Motor neuron (in vitro differentiated cells): ENCODE measurements around the gene CCDC197. TPM values are rescaled to one million over a fixed set of nuclear protein-coding genes. Genes with fewer than 3 reads are reported as not detected.

Experiments
- ATAC-seq, 8 experiments: fragments of 200-7000 bp; cut with Tn5 transposase; replicated peaks in 6 of 8; 2 replicates each; pipeline ENCODE4 v1.8.0; 2021; ENCODE audit warnings: mild to moderate bottlenecking in 8 of 8, moderate library complexity in 8 of 8
- H3K27ac ChIP-seq, 2 donors: fragments of 250-450 bp; sonication (Bioruptor Pico); 2 replicates each; pipeline ENCODE4 v1.9.0; 2021; ENCODE audit warnings: antibody characterized with exemption in 2 of 2, mild to moderate bottlenecking in 2 of 2, moderate library complexity in 1 of 2
- H3K4me1 ChIP-seq, 2 donors: fragments of 250-450 bp; sonication (Bioruptor Pico); replicated peaks in 1 of 2; 2 replicates each; pipeline ENCODE4 v1.6.1; 2021; ENCODE audit warnings: antibody characterized with exemption in 2 of 2, mild to moderate bottlenecking in 2 of 2, moderate library complexity in 1 of 2
- H3K4me3 ChIP-seq, 5 donors: fragments of 250-450 bp; sonication (Bioruptor Pico); 2 replicates each; pipeline ENCODE4 v1.9.0; 2021; ENCODE audit warnings: antibody characterized with exemption in 5 of 5, mild to moderate bottlenecking in 5 of 5, moderate library complexity in 4 of 5
- WGBS, 10 experiments: fragments of 450-650 bp; shearing (Covaris generic); methylation state at CpG; one replicate each; pipeline ENCODE4 v1.0.0; 2022; 5-methylcytosine and 5-hydroxymethylcytosine counted together
- in situ Hi-C, 9 experiments: fragments of 400-800 bp; cut with MboI; loops; one replicate each; pipeline ENCODE4 v1.15.0; 2021; ENCODE audit warnings: low sequenced_read_pairs in 9 of 9, low pct_unique_long_range_greater_than_20kb in 2 of 9; ENCODE audit not compliant: unreplicated experiment in 9 of 9
- total RNA-seq, 8 experiments: library from RNA; unstranded; fragments of 300-600 nt; gene quantifications; 2 replicates each; pipeline versions ENCODE4 v1.2.3 to v1.2.4, GENCODE V29; 2022

The CCDC197 gene
- total RNA-seq, 8 experiments from 2014 or later, result 0.08 to 0.66 TPM; not detected in 6

DNA sequence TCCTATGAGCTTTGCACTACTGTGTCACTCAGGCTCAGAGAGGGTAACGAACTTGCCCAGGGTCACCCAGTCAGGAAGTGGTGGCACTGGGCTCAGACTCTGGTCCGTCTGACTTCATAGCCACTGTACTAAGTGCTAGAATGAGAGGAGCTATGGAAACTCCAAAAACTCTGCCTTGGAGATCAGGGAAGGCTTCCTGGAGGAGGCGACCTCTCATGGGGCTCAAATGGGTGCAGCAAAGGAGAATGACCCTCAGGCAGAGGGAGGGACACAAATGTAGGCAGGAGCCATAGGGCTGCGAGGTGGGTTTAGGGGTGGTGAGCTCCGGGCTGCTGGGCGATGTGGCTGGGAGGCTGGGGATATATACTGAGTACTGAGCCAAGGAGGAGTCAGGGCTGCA lies 3.2 kb downstream of the CCDC197 start:
- no peak overlapping the region for H3K27ac ChIP-seq
- ATAC-seq, result no peak
- H3K4me1 ChIP-seq, result no peaks in the 10 kb centered on the region
- 67 to 100% (median 86%) methylated on average over 1 to 6 of the region's 6 CpGs; no CpG with 5 or more reads in 2 of the 10 experiments for WGBS, 10 experiments
- H3K4me3 ChIP-seq, result no peak overlapping the region
- in situ Hi-C loops, result no loop called here

GRCh38 chr14:94001016-94001415 lies 3.9 kb downstream of the CCDC197 start:
- in situ Hi-C loops, result no loop called here
- ATAC-seq, result peak in 4 of 8 experiments; percentile 2 to 7 (median 4)
- 30 to 86% (median 80%) methylated on average over 1 to 8 of the region's 13 CpGs; no CpG with 5 or more reads in 7 of the 10 experiments for WGBS, 10 experiments

DNA sequence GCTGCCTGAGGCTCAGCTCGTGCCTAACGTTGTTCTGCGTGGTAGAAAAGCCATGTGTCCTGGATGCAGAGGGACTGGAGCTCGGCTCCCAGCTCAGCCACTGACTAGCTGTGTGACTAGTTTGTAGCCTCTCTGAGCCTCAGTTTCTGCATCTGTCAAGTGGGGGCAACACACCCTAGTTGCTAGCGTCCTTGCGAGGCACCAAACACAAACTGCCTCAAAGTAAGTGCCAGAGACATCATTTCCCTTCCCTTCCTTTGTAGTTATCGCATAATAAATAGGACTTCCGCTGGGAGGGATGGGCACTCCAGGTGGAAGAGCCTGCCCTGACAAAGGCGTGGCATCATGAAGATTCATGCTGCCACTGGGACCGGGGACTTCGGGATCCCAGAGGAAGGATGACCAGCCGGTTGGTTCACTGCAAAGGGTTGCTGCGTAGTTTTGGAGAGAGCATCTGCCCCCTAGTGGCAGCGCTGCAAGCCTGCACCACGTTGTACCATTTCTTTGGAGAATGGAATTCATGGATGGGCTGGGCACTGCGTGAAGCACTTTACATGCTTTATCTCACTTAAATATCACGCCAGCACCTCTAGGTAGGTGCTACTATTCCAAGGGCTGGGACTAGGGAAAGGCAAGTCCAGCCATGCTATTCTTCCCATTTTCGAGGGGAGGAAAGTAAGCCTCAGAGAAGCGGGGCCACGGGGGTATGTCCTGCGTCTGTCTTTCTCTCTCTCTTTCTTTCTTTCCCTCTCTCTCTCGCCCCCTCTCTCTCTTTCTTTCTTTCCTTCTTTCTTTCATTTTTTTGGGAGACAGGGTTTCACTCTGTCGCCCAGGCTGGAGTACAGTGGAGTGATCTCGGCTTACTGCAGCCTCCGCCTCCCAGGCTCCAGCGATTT lies 4.6 kb downstream of the CCDC197 start:
- H3K4me1 ChIP-seq, result no peaks in the 10 kb centered on the region
- in situ Hi-C loops, result no loop called here
- peak; percentile 73 to 90 (median 86) for ATAC-seq
- no peak overlapping the region for H3K27ac ChIP-seq
- WGBS, 10 experiments, result 0 to 60% (median 23%) methylated on average over 2 to 12 of the region's 26 CpGs; no CpG with 5 or more reads in 2 of the 10 experiments
- H3K4me3 ChIP-seq, result no peak overlapping the region

More at GRCh38 chr14:94001016-94001415, 3.9 kb downstream of the CCDC197 start:
- H3K4me3 ChIP-seq, result no peak overlapping the region
- no peak overlapping the region for H3K27ac ChIP-seq
- H3K4me1 ChIP-seq, result no peaks in the 10 kb centered on the region

GRCh38 chr14:94003397-94003796 lies 6.3 kb downstream of the CCDC197 start:
- Histone ChIP-seq H3K4me3 (no peak overlapping the region), H3K4me1 (no peaks in the 10 kb centered on the region), H3K27ac (no peak overlapping the region)
- WGBS, 10 experiments, result 31 to 92% (median 87%) methylated on average over 1 to 3 of the region's 4 CpGs; no CpG with 5 or more reads in 6 of the 10 experiments
- in situ Hi-C loops, result no loop called here
- no peak for ATAC-seq

DNA sequence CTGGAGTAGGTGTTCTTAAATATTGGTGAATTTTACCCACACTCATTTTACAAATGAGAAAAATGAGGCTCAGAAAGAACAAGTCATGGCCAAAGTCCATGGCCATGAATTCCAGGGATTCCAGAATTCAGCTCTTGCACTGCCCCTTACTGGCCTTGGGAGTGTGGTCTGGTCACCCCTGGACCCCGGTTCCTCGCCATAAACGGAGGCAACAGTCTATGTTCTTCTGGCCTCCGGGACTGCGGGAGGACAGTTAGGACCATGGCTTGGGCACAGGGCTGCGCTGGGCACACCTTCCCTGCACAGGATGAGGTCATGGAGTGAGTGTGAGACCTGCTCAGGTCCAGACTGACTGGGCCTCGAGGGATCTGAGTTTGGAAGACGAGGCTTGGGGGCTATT lies 6.9 kb downstream of the CCDC197 start:
- Histone ChIP-seq H3K4me1 (no peaks in the 10 kb centered on the region), H3K4me3 (no peak overlapping the region), H3K27ac (no peak overlapping the region)
- 29 to 100% (median 90%) methylated on average over 1 to 5 of the region's 8 CpGs; no CpG with 5 or more reads in 3 of the 10 experiments for WGBS, 10 experiments
- ATAC-seq, result no peak
- in situ Hi-C loops, result no loop called here

- no peak overlapping the region for H3K27ac ChIP-seq
- 7 to 60% (median 49%) methylated on average over 2 to 13 of the region's 14 CpGs for WGBS, 10 experiments
- peaks cover 0 to 6% of the 10 kb centered on the region in 2 donors for H3K4me1 ChIP-seq
- no peak overlapping the region for H3K4me3 ChIP-seq
- ATAC-seq, result peak in 3 of 8 experiments; percentile 25 to 76 (median 37)
- in situ Hi-C loops, result no loop called here
Measured at GRCh38 chr14:94005324-94006073, 8.4 kb downstream of the CCDC197 start.

- H3K4me1 ChIP-seq, result peaks cover 0 to 13% of the 10 kb centered on the region in 2 donors
- no peak overlapping the region for H3K27ac ChIP-seq
- no peak for ATAC-seq
- 47 to 100% (median 72%) methylated on average over 1 to 3 of the region's 3 CpGs; no CpG with 5 or more reads in 2 of the 10 experiments for WGBS, 10 experiments
- H3K4me3 ChIP-seq, result no peak overlapping the region
- in situ Hi-C loops, result no loop called here
Measured at GRCh38 chr14:94008234-94008633, 11.1 kb downstream of the CCDC197 start.

GRCh38 chr14:94009767-94010166 lies 12.7 kb downstream of the CCDC197 start:
- ATAC-seq, result peak in 5 of 8 experiments; percentile 38 to 64 (median 51)
- H3K27ac ChIP-seq, result no peak overlapping the region
- 0 to 43% (median 13%) methylated on average over 1 to 4 of the region's 4 CpGs; no CpG with 5 or more reads in 2 of the 10 experiments for WGBS, 10 experiments
- in situ Hi-C loops, result no loop called here
- H3K4me1 ChIP-seq, result peaks cover 0 to 19% of the 10 kb centered on the region in 2 donors
- H3K4me3 ChIP-seq, result no peak overlapping the region

DNA sequence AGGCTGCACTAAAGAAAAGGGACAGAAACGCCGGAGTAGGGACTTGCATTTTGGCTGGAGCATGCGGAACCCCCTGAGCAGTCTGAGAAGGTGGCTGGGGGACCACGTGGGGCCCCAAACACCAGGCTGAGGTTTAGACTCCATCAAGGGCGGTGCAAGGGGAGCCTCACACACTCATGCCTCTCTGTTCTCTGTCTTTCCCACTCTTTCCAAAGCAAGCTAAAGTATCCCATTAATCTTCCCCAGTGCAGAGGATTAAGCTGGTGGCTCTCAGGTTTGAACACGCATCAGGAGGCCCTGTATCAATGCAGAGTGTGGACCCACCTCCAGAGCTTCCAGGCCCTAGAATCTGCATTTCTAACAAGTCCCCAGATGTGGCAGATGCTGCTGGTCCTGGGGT lies 13.5 kb downstream of the CCDC197 start:
- H3K4me3 ChIP-seq, result no peak overlapping the region
- ATAC-seq, result no peak
- H3K27ac ChIP-seq, result no peak overlapping the region
- WGBS, 10 experiments, result 20 to 100% (median 88%) methylated on average over 1 to 5 of the region's 6 CpGs; no CpG with 5 or more reads in 5 of the 10 experiments
- H3K4me1 ChIP-seq, result peaks cover 0 to 20% of the 10 kb centered on the region in 2 donors
- in situ Hi-C loops, result no loop called here

DNA sequence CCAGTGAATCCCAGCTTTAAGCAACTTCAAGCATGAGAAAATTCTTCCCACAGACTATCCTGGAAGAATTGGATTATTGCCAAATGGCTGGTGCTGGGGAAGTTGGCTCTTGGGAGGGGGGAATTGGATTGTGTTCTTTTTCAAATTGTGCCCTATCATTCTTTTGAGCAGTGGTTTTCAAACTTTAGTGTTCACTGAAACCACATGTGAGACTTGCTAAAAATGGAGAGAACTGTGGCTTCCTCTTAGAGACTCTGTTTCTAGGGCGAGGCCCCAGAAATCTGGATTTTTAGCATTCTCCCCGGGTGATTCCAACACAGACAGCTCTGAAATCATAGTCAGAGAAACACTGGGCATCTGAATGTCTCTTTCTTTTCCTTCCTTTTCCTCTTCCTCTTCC lies 14.7 kb downstream of the CCDC197 start:
- Histone ChIP-seq H3K4me3 (no peak overlapping the region), H3K27ac (no peak overlapping the region), H3K4me1 (peaks cover 0 to 20% of the 10 kb centered on the region in 2 donors)
- peak in 3 of 8 experiments; percentile 48 to 67 (median 54) for ATAC-seq
- 0 to 100% (median 39%) methylated on average over 1 to 2 of the region's 2 CpGs; no CpG with 5 or more reads in 6 of the 10 experiments for WGBS, 10 experiments
- in situ Hi-C loops, result no loop called here

- Histone ChIP-seq H3K4me3 (no peak overlapping the region), H3K27ac (no peak overlapping the region), H3K4me1 (peaks cover 0 to 20% of the 10 kb centered on the region in 2 donors)
- peak in 4 of 8 experiments; percentile 17 to 68 (median 62) for ATAC-seq
- in situ Hi-C loops, result no loop called here
- 0 to 80% (median 44%) methylated on average over 1 to 6 of the region's 6 CpGs for WGBS, 10 experiments
Measured at GRCh38 chr14:94014382-94014781, 17.3 kb downstream of the CCDC197 start.

GRCh38 chr14:94015223-94015622 lies 18.1 kb downstream of the CCDC197 start:
- in situ Hi-C loops, result no loop called here
- ATAC-seq, result no peak
- Histone ChIP-seq H3K4me1 (peaks cover 0 to 14% of the 10 kb centered on the region in 2 donors), H3K4me3 (no peak overlapping the region), H3K27ac (no peak overlapping the region)
- WGBS, 10 experiments, result 20 to 100% (median 88%) methylated on average over 1 to 2 of the region's 2 CpGs; no CpG with 5 or more reads in 7 of the 10 experiments
